Activated T-cell treated with anti-CD3 and anti-CD28 coated beads for 24 hours (primary cell): ENCODE measurements around the gene IL17A.

ENCODE experiments used
- DNase-seq: peaks from one replicate; pipeline ENCODE4 v3.0.0-alpha.2; 2020; ENCODE audit warnings: low read depth

The IL17A gene

DNA sequence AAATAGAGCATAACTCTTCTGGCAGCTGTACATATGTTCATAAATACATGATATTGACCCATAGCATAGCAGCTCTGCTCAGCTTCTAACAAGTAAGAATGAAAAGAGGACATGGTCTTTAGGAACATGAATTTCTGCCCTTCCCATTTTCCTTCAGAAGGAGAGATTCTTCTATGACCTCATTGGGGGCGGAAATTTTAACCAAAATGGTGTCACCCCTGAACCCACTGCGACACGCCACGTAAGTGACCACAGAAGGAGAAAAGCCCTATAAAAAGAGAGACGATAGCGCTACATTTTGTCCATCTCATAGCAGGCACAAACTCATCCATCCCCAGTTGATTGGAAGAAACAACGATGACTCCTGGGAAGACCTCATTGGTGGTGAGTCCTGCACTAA, at the start of gene IL17A:
Gene IL17A, plus strand, starts transcription at position 301 of the 400 bp plus-strand sequence. Its CDS starts 57 bp downstream, at position 358.
- DNase-seq = no peak

DNA sequence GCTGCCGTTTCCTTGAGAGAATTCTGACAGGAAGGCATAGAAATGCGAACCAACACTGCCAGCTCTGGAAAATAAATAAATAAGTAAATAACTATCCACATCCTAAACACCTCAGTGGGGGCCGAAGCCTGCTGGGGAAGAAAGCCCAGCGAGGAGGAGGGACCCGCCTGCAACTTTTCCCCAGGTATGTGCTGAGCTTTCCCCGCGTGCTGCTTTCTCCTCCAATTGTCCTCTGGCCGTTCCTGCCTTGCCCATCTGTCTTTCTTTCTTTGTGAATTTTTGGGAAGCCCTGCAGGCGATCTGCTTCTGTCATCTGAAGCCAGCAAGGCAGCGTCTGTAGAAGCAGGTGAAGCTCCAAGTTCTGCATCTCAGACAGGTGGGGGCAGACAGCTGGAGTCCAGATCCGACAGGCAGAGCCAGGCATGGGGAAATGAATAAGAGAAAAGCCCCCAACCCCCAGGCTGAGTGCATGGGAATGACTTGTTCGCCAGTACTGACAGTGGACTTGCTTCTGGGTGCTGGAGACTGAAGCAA, 49.2 kb upstream of the IL17A start:
- DNase-seq = no peak

GRCh38 chr6:52138284-52138683, 47.9 kb upstream of the IL17A start:
- DNase-seq = no peak

DNA sequence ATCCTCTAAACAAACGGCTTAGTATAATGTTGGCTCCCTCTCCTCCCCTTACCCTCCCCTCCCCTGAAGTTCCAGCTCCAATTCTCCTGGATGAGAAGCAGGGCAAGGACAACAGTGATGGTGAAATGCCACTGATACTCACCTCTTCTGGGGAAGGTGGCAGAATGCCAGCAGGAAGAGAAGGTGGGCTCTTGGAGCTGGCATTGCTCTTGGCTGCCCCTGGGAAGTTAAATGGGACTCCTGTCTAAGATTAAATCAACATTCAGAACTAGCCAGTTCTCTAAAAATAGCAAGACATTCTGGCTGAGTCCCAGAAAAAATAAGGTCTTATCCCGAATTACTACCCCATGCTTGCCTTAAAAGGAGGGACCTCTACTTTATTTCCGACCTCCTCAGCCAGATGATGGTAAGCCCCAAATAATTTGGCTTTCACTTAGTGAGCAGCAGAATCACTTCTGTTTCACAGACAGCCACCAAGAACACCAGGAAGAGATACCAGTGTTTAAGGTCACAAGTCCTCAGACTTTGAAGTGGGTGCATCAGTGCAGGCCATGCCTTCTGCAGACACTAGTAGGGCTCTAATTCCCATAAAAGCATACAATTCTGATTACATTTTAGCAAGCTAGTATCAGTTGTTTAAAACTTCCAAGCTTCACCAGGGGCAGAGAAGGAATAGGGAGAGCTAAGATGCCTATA, 46.0 kb upstream of the IL17A start:
- DNase-seq = no peak

DNA sequence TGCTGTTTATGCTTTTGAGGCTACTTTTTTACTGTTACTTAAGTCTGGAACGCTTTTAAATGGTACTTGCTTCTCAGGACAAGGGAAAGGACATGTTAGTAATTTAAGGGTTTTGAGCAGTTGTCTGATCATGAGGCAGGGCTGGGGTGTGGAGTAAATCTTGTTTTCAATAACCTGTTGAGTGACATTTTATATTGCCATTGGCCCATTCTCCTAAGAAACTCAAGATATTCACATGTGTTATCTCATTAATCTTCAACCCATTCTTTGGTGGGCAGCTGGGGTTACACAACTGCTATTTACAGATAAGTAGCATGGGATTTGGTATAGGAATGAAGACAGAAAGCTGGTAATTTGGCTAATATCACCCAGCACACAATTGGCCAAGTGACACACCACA, 44.6 kb upstream of the IL17A start:
- no peak for DNase-seq

DNA sequence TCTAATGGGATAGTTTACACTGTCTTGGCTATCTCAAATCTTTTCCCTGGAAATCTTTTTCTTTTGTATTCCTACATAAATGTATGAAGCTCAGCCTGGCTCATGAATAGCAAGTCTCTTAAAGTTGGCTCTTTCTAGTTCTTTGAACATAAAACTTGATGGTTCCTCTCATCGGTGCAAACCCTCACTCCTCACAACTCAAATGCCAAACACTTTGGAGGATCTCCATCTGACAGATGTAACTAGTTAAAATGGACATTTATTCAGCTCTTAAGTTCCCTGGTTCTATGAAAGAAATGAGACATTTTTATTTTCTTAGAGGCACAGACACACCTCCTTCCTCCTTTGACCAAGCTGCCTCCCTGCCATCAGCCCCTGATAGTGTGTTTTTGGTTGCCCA, 43.6 kb upstream of the IL17A start:
- no peak for DNase-seq

GRCh38 chr6:52143551-52143950, 42.6 kb upstream of the IL17A start:
- no peak for DNase-seq

DNA sequence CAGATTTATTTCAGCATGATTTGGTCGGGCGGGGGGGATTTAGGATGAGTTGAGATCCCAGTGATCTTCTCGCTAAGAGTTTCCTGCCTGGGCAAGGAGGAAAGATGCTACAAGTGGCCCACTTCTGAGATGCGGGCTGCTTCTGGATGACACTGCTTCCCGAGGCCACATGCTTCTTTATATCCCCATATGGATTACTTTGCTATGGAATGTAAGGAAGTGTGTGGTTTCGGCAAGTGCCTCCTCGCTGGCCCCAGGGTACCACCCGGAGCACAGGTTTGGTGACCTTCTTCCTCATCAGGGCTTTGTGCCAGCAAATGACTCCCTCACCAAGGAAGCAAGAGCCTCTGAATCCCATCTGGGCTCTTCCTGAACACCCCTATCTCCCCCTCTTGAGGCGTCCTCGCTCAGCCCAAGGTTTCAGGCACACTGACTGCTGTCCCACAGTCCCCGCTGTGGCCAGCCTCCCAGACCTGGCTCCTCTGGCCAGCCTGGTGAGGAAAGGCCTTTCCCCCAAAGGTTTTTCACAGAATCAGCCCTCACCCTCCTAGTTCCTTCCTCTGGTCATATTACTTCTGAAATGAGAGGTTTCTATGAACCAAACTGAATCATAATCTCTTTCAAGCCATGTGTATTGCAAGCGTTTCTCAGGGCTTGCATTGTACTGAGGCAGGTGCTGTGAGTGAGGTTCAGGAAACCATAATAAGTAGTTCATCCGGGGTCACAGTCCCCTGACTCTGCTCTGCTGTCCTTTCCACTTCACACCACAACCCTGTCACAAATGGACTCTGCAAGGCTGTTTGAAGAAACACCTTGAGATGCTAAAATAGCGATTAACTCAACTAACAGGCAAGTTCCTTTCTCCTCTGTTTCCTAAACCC, 41.7 kb upstream of the IL17A start:
- no peak for DNase-seq

GRCh38 chr6:52146851-52147445, 39.2 kb upstream of the IL17A start:
- DNase-seq = no peak

DNA sequence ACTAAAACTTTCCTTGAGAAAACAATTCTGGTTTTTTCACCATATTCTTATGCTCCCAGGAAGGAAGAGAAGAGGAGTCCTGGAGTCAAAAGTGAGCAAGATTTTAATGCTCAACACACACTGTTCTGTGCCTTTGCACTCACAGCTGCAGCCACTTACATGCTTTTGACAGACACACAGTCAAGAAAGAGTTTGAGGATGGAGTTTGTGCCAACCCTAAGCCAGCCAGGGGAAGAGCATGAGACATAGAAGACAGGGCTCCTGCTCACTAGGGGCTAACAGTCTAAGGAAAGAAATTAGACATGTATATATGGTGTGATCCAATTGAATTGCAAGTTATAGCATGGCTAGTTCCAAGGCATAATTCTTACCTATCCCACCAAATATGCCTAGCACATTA, 37.1 kb upstream of the IL17A start:
- DNase-seq = no peak

- DNase-seq = no peak
These were observed 36.2 kb upstream of the IL17A start for GRCh38 chr6:52149949-52150348.

DNA sequence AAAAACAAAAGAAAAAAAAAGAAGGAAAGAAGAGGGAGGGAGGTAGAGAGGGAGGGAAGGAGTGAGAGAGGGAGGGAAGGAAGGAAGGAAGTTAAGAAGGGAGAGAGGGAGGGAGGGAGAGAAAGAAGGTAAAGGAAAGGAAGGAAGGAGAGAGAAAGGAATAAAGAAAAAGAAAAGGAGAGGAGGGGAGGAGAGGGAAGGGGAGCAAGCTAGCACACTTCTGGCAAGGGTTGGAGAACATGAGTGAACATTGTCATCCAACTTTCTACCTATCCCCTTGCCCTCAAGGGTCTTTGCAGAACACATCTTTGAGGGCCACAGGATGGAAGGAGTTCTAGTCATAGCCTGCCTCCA, 34.1 kb upstream of the IL17A start:
- DNase-seq = no peak

DNA sequence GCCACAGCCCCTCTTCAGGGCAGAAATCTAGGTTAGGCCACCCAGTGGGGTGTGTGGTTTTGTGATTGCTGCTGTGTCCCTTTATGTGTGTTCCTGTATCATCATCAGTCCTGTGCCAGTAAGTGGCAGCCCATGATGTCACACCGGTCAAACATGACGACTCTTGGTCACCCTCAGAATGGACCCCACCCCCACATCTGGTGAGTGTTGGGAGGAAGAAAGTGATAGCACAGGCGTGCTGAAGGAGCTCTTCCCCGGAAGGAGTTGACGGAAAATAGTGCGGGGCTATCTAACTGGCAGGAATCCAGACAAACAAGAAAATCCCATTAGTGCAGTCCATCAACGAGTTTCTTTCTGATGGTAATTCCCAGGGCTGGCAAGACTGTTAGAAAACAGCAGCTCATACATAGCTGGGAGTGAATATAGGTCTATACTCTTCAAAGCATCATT, 33.4 kb upstream of the IL17A start:
- DNase-seq = no peak

DNA sequence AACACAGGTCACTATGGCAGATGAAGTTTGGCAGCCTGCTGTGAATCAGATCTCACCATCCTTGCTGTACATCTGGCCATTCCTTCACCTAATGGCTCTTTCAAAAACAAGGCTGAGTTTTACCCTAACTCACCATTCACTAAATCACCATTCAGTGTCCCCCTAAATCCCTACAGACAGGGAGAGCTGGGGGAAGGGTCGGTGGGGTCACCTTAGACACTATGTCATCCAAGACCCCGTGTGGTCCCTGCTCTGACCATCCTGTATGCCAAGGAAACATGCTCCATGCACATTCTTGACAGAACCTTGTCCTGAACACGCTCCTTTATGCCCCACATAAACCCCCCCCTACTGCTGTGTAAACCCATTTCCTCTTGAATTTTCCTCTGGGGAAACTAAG, 31.8 kb upstream of the IL17A start:
- DNase-seq = no peak

- DNase-seq = no peak
These were observed 30.2 kb upstream of the IL17A start for GRCh38 chr6:52155791-52156576.

DNA sequence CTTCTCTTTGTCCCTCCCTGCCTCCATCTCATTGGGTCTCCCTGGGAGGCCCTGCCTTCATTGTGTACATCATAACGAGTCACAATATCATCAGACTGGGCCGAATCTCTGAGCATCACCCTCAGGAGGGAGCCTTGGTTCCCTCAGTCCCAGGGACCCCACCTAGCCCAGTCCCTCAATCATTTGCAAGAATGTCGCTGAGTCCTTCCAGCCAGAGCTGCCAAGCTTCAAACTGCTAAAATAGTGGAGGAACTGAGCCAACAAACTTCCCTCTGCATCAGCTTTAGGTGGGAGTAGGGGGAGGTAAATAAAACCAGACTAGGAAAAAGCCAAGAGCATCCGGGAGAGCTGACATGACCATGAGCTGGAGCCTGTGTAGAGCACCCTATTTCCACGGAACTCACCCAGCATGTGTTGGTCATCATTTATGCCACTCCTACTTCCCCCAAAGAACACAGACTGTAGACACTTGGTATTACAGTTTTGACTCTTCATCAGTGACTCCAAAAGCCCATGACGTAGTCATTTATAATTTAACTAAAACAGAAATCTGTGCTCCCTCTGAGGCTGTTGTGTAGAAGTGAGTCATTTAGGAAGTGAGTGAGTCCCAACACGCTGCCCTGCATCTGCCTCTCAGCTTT, 28.8 kb upstream of the IL17A start:
- DNase-seq = peak; percentile 36

- no peak for DNase-seq
These were observed 25.6 kb upstream of the IL17A start for GRCh38 chr6:52160472-52161104.

DNA sequence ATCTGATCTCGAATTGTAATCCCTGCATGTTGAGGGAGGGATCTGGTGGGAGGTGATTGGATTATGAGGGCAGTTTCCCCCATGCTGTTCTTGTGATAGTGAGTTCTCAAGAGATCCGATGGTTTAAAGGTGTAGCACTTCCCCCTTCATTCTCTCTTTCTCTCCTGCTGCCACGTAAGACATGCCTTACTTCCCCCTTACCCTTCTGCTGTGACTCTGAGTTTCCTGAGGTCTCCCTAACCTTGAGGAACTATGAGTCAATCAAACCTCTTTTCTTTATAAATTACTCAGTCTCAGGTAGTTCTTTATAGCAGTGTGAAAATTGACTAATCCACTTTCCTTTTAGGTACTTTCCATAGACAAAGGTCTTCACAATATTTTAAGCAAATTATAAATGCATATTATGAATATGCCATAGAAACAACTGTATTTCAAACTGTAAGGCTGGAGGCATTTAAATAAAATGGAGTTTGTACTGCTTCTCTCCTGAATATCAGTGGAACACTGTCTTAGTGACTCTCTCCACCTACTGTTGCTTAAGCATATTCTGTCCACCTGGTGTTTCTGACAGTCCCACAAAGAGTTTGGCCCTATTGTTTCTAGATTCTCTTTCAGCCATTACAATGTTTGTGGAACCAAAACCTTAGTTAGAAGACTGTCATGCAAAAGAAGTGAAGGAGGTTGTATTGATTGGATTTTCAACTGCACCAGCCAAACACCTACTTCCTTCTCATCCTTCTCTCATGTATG, 24.3 kb upstream of the IL17A start:
- DNase-seq = no peak

DNA sequence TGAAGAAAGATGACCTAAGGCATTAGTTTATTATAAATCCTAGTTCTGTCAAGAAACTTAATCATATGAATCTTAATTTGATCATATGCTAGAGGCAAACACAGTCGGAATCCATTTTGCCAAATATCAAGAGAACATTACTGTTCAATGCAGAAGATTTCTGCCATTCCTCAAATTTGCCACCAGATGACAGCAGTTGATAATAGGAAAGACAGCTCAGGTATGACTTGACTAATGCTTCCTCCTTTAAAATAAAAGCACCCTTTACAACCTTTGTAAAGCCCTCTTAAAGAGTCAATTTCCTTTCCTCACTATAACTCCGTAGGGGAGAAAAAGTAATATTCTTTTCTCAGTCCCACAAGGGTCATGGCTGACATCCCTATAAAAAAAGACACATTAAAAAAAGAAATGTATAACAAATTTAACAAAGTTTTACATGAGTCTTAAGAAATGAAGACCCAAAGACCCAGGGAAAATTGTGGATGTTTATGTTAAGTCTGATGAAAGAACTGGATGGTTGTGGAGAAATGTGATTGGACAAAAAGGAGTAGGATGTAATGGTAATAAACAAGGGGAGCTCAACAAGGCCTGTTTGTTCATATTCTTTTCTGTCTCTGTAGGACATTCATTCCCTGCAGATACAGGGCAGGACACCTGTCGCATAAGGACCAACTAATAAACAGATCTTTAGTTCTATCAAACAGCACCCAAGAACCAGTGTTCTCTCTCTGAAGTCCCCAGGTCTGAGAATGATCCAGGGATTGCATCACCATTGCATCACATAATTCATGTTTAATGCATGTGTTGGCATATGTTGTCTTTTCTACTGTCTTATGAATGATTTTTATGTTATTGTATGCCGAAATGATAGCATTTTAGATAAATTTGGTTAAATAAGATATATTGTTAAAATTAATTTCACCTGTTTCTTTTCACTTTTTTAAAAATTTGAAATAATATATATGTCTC, 23.0 kb upstream of the IL17A start:
- no peak for DNase-seq
